GM21515 (cell line): ENCODE data around the gene ZC3HAV1.
"Not testable (repeated sequence)": the region's sequence is repeated elsewhere in the genome, so short reads cannot be mapped to it uniquely, and the experiment has no call there.

Source experiments
- ATAC-seq: cut with Tn5 transposase; IDR thresholded peaks from one replicate; pipeline ENCODE4 v1.9.1; 2021; ENCODE audit not compliant: unreplicated experiment

Gene ZC3HAV1

GRCh38 chr7:139109188-139109982, at the start of gene ZC3HAV1:
Gene ZC3HAV1, minus strand, starts transcription at chr7:139109720. Its CDS starts 389 bp downstream, at chr7:139109331.
- peak; percentile 68 for ATAC-seq

DNA sequence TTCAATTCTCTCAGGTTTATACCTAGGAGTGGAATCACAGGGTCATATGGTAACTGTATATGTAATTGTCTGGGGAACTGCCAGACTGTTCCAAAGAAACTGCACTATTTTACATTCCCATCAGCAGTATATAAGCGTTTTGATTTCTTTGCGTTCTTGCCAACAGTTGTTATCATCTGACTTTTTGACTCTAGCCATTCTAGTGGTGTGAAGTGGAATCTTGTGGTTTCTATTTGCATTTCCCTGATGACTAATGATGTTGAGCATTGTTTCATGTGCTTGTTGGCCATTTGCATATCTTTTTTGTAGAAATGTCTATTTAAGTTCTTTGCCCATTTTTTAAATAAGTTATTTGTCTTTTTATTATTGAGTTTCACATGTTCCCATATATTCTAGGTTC, 44.3 kb upstream of the ZC3HAV1 start:
- no peak for ATAC-seq

DNA sequence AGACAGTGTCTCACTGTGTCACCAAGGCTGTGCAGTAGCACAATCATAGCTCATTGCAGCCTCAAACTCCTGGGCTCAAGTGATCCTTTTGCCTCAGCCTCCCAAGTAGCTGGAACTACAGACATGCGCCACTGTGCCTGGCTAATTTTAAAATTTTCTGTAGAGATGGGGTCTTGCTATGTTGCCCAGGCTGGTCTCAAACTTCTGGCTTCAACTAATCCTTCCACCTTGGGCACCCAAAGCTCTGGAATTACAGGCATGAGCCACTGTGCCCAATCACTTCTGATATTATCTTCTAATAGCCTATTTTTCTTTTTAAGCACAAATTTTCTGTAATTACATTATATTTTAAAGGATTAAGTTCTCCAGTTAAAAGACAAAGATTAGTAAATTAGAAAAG, 42.6 kb upstream of the ZC3HAV1 start:
- ATAC-seq, result no peak

GRCh38 chr7:139139150-139139549, 29.6 kb upstream of the ZC3HAV1 start:
- ATAC-seq, result no peak

DNA sequence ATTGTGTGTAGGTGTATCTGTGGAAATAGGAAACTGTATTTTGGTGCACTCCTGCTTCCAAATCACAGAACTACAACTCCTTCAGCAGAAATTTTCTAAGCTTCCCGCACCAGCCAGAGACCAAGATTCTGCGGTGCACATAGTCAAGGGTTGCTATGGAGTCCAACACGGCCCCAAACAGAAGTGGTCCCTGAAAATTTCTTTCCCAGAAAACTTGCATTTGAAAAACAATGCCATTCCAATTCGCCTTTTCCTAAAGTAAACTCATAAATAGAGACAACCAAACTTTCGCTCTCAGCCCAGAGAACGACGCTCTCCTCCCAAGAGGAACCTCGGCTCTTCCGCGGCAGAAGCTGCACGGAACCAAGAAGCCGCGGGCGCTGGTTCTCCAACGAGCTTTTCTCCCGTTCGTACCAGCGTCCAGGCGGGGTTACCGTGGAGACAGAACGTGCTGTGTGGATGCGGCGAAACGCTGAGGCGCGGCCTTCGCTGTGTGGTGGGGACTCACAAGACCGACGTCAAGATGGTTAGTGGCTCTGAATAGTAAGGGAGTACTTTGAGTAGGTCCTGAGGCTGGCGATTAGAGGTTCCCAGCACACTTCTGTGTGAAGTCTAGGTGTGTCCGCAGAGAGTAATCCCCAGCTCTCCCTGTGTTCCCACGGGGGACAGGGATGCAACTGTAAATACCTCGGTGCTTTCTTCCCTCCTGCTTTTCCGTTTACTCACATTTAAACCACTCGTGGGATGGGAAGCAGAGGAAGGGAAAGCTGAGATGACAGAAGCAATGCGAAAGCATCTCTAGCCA, 24.0 kb upstream of the ZC3HAV1 start:
- ATAC-seq, result peak; percentile 96

- ATAC-seq, result no peak
These were observed 23.4 kb upstream of the ZC3HAV1 start for GRCh38 chr7:139132887-139133286.

- ATAC-seq, result no peak
These were observed 22.1 kb upstream of the ZC3HAV1 start for GRCh38 chr7:139131601-139132041.

GRCh38 chr7:139129814-139130213, 20.3 kb upstream of the ZC3HAV1 start:
- not testable (repeated sequence) for ATAC-seq

DNA sequence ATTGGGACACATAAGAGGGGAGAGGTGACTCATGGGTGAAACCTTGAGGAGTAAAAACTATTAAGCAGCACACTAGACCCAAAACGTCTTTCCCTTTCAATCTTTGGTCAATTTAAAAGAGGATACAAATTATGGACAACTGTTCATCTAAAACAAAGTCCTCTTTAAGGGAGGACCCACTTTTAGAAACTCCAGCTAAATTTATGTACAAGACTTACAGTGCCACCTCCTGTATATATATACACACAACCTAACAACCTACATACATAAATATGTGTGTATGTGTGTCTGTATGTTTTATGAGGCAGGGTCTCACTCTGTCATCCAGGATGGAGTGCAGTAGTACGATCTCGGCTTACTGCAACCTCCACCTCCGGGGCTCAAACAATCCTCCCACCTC, 18.1 kb upstream of the ZC3HAV1 start:
- ATAC-seq, result no peak

- ATAC-seq, result no peak
These were observed 16.1 kb upstream of the ZC3HAV1 start for GRCh38 chr7:139125657-139126056.

- ATAC-seq, result not testable (repeated sequence)
These were observed 15.5 kb upstream of the ZC3HAV1 start for GRCh38 chr7:139124995-139125394.

DNA sequence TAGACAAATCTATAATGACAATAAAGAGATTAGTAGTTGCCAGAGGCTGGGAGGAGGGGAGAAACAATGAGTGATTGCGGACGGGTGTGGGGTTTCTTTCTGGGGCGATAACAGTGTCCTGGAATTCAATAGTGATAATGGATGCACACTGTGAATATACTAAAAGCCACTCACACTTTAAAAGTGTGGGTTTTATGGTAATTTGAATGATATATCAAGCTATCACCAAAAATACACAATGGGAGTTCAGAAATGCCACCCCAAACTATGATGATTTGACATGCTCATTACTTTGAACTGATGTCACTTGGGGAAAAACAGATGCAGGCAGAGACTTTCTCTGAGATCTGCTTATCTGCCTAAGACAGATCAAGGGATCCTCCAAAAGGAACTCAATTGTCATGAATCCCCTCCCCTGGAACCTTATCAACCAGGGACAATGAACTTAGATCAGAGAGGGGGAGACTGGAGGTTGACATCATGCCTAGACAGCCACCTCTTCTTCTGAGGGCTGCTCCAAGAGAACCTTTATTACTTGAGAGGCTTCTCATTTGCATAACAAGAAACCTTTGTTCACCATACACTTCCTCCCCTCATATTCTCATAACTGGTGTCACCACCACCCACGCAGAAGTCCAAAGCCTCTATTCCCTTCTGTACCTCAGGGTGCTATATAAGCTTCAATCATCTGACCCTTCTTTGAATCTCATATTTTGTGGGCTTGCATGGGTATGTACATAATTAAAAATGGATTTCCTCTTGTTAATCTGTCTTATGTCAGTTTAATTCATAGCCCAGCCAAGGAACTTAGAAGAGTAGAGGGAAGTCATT, 14.8 kb upstream of the ZC3HAV1 start:
- no peak for ATAC-seq

GRCh38 chr7:139119486-139119849, 9.9 kb upstream of the ZC3HAV1 start:
- no peak for ATAC-seq

DNA sequence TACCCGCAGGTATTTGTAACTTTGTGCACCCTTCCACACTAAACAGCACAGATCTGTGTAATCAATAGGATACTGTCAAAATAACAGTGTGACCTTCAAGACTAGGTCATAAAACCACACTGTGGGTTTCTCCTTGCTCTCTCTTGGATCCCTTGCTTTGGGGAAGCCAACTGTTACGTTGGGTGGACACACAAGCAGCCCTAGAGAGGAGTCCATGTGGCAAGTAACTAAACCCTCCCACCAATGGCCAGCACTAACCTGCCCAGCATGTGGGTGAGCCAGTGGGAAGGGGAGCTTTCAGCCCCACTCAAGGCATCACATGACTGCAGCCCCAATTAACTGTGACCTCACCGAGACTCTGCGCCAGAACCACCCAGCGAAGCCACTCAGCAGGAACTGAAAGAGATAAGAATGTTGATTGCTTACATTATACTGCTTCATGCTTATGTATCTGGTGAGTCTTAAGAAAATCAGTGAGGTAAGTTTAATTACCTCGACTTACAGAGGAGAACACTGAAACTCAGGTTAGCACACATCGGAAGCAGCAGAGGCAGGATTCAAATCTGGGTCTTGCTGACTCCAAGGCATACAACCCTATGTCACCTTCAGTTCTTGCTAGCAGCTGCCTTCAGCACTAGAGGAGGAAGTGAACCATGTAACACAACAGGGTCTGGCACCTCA, 9.4 kb upstream of the ZC3HAV1 start:
- peak; percentile 83 for ATAC-seq

- peak; percentile 56 for ATAC-seq
These were observed 8.8 kb upstream of the ZC3HAV1 start for GRCh38 chr7:139118234-139118804.

DNA sequence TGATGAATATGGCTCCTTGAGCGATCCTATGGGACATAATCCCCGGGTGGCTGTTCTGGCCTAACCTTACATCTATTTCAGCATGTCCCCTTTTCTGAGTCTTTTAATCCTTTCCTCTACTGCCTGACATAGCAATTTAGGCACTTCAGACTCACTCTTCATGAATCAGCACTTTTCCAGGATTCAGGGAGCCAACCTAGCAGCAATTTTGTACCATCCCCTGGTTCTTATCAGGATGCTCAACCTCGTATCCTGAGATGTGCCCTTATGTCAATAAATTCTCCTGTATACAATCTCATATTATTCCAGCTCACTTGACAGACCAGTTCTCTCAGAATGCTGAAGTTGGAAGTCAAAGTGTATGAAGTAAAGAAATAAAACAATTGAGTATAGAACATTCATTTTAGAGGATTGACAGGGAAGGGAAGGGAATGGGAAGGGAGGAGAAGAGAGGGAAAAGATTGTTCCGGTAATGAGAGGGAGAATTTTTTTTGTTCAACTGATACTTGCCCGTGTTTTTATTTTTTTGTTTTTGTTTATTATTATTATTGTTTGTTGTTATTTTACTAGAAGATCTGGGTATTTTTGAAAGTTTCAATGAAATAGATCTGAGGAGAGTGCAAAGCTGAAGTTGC, 8.2 kb upstream of the ZC3HAV1 start:
- no peak for ATAC-seq

DNA sequence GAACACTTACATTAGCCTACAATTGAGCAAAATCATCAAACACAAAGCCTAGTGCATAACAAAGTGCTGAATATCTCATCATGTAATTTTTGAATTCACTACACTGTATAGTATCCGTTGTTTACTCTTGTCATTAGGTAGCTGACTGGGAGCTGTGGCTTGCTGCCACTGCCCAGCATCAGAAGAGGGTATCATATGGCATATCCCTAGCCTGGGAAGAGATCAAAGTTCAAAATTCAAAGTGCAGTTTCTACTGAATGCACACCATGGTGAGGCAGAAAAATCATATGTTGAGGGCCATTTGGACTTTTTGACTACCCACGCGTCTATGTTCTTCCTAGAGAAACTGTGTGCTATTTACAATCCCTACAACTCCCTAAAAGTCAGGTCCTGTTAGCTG, 7.5 kb upstream of the ZC3HAV1 start:
- no peak for ATAC-seq

DNA sequence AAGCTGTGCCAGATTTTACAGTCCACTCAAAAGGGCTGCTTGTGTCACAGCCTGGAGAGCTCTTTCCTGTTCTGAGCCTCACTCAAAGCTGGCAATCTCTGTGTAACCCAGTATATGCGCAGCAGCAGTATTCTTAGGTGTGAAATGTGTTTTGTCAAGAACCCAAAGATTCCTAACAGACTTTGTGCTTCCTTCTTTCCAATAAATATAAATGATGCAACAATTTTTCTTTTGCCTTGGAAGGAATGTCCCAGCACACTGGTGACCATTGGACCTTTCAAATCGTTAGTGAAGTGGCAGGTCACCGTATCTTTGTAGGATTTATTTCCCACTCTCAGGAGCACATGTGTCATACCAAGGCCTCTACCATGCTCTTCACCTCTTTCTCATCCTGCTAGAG, 5.6 kb upstream of the ZC3HAV1 start:
- ATAC-seq, result no peak

GRCh38 chr7:139114585-139114984, 5.1 kb upstream of the ZC3HAV1 start:
- no peak for ATAC-seq

DNA sequence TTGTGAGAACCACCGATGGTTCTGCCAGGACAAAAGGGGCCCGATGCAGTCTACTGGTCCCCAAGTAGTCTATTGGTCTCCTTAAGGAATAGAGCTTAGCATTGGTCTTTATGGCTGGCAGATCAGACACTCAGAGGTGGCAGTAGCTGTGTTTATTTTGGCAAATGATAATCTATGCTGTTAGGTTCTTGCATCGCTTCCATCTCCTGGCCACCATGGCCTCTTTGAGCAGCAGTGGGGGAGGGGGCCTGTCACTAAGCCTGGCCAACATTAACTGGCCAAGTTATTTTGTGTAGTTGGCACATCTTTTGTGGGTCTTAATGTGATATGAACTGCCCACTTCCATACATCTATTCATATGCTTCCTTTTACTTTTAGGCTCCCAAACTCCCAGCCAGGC, 4.5 kb upstream of the ZC3HAV1 start:
- no peak for ATAC-seq
